Measurements from ENCODE around the gene PCSK5. TPM values are rescaled to one million over a fixed set of nuclear protein-coding genes. Genes with fewer than 3 reads are reported as not detected.

Gene PCSK5
- total and polyA plus RNA-seq, 2 of the 8 experiments (the other 6 are each of a cell fraction or from before 2014, with no cell fraction given), result 5.5 to 10.7 TPM

- no peak for TF ChIP-seq CHD7 (IDR thresholded peaks at IDR 0.05; ENCODE audit: insufficient replicate concordance, low read length)
These were observed 31.1 kb downstream of the PCSK5 start (continued) for GRCh38 chr9:75921391-75922127.
